Measurements from ENCODE around the gene NRXN3.

NRXN3 gene

DNA sequence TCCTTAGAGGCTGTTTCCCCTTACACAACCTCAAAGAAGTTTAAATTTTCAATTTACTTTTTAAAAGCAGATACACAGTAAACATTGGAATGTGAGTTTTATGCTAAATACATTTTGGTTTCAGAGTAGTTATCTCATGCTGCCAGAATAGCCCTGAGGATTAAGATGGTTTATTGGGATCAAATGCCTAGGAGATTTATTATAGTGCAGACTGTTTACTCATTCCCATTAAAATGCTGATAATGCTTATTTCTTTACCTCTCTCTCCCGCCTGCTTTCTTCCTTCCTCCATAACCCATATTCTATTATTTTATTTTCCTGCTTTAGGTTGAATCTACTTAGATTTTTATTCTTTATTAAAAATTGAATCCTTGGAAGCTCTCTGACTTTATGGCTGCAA lies 1701.0 kb downstream of the NRXN3 start:
- no peak overlapping the region for H3K4me3 ChIP-seq (ENCODE audit: low read depth, low read length)
- DNase-seq (ENCODE audit: low read depth): no peak
- TF ChIP-seq CTCF (IDR thresholded peaks at IDR 0.05; ENCODE audit: low read depth, low read length, missing control alignments): no peak

GRCh38 chr14:79878229-79878628 lies 1708.1 kb downstream of the NRXN3 start:
- no peak for DNase-seq (ENCODE audit: low read depth)
- H3K4me3 ChIP-seq (ENCODE audit: low read depth, low read length): no peak overlapping the region
- TF ChIP-seq CTCF (IDR thresholded peaks at IDR 0.05; ENCODE audit: low read depth, low read length, missing control alignments): no peak

- H3K4me3 ChIP-seq (ENCODE audit: low read depth, low read length): no peak overlapping the region
- no peak for TF ChIP-seq CTCF (IDR thresholded peaks at IDR 0.05; ENCODE audit: low read depth, low read length, missing control alignments)
- no peak for DNase-seq (ENCODE audit: low read depth)
Measured at GRCh38 chr14:79878785-79879184, 1708.6 kb downstream of the NRXN3 start.

GRCh38 chr14:79881299-79881698 lies 1711.1 kb downstream of the NRXN3 start:
- no peak for DNase-seq (ENCODE audit: low read depth)
- no peak overlapping the region for H3K4me3 ChIP-seq (ENCODE audit: low read depth, low read length)
- TF ChIP-seq CTCF (IDR thresholded peaks at IDR 0.05; ENCODE audit: low read depth, low read length, missing control alignments): no peak

- H3K4me3 ChIP-seq (ENCODE audit: low read depth, low read length): no peak overlapping the region
- DNase-seq (ENCODE audit: low read depth): no peak
- TF ChIP-seq CTCF (IDR thresholded peaks at IDR 0.05; ENCODE audit: low read depth, low read length, missing control alignments): no peak
Measured at GRCh38 chr14:79890527-79890926, 1720.4 kb downstream of the NRXN3 start.

- no peak for DNase-seq (ENCODE audit: low read depth)
- TF ChIP-seq CTCF (IDR thresholded peaks at IDR 0.05; ENCODE audit: low read depth, low read length, missing control alignments): no peak
- H3K4me3 ChIP-seq (ENCODE audit: low read depth, low read length): no peak overlapping the region
Measured at GRCh38 chr14:79896009-79896408, 1725.8 kb downstream of the NRXN3 start.

GRCh38 chr14:79899610-79900009 lies 1729.4 kb downstream of the NRXN3 start:
- no peak for TF ChIP-seq CTCF (IDR thresholded peaks at IDR 0.05; ENCODE audit: low read depth, low read length, missing control alignments)
- no peak for DNase-seq (ENCODE audit: low read depth)

More at GRCh38 chr14:79899610-79900009, 1729.4 kb downstream of the NRXN3 start:
- H3K4me3 ChIP-seq (ENCODE audit: low read depth, low read length): no peak overlapping the region
